Stimulated activated CD8-positive, alpha-beta memory T cell treated with anti-CD3 and anti-CD28 coated beads, Interleukin-7, amount 100 ng/mL, for 4 hours (primary cell): ENCODE results near the gene ZNF574.
"Not testable (repeated sequence)": the region's sequence is repeated elsewhere in the genome, so short reads cannot be mapped to it uniquely, and the experiment has no call there.

Experiments
- DNase-seq, 2 donors: peaks; one replicate each; pipeline ENCODE4 v3.0.0-alpha.2; 2020; ENCODE audit warnings: low read depth in 2 of 2

The ZNF574 gene

DNA sequence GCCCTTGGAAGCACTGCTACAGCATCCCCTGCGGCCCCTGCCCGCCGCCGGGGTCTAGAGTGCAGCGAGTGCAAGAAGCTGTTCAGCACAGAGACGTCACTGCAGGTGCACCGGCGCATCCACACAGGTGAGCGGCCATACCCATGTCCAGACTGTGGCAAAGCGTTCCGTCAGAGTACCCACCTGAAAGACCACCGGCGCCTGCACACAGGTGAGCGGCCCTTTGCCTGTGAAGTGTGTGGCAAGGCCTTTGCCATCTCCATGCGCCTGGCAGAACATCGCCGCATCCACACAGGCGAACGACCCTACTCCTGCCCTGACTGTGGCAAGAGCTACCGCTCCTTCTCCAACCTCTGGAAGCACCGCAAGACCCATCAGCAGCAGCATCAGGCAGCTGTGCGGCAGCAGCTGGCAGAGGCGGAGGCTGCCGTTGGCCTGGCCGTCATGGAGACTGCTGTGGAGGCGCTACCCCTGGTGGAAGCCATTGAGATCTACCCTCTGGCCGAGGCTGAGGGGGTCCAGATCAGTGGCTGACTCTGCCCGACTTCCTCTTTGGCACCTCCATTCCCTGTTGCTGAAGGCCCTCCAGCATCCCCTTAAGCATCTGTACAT, 4.9 kb downstream of the ZNF574 start:
- no peak for DNase-seq

DNA sequence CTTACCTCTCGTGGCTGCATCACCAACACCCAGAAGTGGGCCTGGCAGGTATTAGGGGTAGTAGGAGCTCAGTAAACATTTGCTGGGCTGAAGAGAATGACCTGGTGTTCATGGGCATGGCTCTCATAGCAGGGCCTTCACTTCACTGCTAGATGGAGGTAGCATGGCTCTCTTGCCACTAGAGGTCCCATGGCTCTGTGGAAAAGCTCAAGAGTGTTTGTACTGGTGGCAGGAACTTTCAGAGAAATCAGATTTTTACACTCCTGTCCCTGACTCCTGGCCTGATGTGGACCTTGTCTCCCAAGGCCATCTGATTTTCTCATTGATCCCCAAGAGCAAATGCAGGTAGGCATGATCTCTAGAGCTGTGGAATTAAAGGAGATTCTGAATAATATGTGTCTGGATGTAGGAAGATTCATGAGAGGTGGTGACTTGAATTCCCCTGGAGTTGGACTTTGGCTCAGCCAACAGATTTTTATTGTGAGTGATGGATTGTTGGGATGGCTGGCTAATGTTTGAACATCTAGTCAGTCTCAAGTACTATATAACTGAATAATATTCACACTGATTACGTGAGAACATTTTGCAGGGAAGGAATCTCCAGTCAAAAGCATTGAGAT, 5.7 kb downstream of the ZNF574 start:
- DNase-seq: no peak

DNA sequence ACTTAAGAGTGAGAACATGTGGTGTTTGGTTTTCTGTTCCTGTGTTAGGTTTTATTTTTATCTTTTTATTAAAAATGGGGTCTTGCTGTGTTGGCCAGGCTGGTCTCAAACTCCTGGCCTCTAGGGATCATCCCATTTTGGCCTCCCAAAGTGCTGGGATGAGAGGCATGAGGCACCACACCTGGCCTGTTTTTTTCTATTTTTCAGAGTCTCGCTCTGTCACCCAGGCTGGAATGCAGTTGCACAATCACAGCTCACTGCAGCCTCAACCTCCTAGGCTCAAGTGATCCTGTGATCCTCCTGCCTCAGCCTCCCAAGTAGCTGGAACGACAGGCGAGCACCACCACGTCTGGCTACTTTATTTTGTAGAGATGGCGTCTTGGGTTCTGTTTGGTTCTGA, 7.6 kb downstream of the ZNF574 start:
- DNase-seq: no peak

DNA sequence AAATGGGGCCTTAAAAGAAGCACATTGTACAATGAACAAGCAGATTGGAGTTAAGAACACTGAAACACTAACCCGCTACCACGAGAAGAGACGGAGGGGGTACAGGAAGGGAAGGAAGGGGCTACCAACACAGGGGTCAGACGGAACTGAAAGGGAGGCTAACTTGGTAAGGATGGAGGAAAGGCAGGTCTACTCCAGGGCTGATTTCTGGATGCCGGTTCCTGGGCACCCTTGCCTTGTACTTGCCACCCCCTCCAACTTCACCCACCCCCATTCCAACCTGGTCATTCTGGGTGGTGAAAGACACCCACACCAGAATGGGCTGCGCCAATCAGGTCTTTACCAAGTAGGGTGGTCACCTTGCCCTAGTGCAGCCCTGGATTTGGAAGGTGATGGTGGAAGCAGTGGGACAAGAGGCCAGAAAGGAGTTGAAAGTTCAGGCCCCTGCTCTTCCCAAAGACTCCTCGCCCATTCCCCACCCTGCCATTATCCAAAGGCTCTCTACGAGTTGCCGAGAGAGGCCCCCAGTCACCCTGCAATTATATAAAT, 10.3 kb downstream of the ZNF574 start:
- DNase-seq: no peak

DNA sequence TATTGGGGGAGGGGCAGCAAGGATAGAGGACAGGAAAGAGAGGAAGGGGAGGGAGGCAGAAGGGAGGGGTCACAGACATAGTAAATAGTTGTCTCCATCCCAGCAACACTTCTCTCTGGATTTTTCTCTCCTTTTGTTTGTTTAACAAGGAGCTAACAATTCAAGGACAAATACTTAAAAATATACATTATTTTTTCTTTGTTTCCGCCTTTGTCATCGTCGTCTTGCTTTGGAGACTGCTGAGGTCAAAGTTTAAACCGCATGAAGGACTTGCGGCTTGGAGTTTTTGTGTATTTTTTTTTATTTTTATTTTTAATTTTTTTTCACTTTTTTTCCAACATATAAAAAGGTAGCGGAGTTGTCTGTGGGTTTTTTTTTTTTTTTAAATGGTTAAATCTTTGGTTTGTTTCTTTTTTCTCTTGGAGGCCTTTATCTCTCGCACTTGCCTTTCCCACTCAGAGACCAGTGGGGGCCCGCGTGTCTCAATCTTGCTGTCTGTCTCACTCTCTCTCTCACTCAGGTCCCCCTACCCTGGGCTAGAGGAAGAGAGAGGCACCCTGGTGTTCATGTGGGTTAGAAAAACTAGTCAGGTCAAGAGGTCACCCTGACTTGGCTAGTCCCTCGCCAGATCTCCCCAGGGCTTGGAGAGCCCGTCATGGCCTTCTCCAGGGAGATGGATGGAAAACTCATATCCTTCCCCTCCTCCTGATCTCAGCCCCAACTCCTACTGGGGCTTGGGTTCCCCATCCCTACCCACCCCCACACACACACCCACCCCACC, 11.0 kb downstream of the ZNF574 start:
- DNase-seq: no peak

DNA sequence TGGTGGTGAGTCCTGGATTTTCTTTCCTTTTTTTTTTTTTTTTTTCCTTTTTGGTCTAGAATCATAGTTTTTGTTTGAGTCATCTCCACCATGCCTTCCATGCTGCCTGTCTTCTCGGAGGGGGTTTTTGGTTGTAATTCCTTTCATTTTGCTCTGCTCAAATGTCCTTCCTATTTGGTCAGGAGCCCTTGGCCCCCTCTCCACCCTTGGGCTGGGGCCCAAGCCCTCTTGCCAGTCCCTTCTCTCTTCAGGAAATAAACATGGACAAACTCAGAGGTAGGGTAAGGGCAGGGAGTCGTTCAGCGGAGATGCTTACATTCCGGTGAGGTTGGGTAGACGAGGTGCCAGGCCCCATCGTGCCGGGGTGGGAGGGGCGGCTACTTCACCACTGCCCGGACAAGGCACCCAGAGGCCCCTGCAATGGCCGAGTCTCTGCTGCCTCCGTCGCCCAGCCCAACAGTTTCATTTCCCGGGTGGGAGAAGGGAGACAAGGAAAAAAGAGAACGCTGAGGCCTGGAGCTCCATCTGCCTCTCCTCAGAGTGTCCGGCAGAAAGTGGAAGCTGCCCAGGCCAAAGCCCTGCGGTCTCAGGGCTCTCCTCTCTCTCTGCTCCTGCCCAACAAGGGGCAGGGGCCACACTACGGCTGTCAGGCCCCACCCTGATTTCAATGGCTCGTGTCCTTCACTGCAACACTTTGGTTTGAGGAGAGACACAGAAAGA, 12.7 kb downstream of the ZNF574 start:
- no peak for DNase-seq

DNA sequence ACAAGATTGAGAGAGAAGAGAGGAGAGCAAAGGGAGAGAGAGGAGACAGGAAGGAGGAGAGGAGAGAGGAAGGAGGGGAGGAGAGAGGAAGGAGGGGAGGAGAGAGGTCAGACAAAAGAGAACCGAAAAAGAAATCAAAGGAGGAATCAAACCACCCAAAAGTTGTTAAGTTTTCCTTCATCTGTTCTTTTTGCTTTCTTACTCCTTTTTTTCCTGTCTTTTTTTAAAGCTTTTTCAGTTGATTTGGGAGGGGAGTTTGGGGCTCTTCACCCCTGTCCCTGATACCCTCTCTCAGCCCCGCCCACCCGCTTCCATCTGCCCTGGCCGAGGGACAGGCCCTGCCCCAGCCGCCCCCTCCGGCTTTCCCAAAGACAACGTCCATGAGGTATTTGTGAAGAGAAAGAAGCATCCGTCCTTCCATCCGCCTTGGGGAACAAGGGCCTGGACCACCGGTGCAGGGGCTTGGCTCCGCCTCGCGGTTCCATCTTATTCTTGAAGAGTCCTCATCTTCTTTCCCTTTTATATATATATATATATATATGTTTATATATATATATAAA, 13.3 kb downstream of the ZNF574 start:
- DNase-seq: no peak

DNA sequence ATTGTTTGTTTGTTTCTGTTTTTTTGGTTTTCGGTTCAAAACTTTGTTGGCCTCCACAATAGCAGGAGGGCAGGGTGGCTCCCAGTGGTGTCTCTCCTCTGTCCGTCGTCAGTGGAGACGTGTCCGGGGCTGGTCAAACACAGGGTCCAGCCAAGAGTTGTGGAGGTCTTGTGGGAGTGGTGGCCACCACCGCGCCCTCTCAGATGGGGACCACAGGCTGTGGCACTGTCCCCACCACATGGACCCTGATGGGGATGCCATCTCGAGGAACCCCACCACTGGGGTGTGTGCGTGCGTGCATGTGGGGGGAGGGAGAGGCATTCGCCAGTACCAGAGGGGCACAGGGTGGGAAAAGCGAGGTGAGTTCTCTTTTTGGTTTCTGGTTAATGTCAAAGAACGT, 13.8 kb downstream of the ZNF574 start:
- DNase-seq: no peak

DNA sequence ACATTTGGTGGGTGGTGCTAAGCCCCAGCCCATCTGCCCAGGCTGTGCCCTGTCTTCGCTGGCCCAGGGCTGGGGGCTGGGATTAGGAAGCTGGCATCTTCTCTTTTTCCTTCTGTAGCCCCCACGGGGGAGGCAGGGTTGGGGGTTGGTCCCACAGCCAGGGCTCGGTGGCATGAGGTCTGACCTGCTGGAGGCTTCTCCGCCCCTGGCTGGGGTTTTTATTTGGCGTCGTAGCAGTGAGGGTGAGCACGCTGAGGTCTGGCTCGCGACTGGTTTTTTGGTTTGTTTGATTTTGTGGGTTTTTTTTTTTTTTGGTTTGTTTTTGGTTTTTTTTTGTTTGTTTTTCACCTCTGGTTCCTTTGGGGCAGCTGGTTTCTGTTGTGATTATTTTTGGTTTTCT, 14.7 kb downstream of the ZNF574 start:
- no peak for DNase-seq

DNA sequence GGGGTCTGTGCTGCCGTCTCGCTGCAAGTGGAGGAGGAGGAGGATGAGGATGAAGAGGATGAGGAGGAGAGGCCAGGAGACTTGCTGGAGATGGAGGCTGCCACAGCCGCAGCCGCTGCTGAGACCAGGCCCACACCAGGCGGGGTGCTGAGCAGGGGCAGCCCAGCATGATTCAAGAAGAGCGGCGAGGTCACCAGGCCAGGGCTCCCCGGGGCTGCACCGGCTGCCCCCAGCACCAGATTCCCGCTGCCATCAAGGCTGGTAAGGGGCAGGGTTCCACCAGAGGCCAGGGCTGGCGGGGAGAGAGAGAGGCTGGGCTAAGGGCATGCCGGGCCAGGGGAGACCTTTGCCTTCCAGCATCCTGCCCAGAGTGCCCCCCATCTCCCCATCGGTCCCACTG, 15.3 kb downstream of the ZNF574 start:
- DNase-seq: no peak

DNA sequence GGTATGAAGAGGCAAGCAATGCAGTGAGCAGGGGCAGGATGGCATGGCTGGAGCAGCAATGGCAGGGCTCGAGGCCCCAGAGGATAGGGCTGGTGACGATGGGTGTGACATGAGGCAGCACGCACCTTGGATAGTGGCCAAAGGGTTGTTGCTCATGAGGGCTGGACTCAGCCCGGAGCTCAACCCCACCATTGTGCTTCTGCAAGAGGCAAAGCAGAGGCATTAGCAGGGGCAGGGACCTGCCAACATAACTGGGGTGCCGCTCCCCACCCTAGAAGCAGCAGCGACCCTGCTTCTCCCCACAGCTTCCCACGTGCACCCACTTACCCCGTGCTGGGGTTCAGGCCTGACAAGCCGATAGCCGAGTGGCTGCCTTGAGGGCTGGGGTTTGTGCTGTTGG, 15.8 kb downstream of the ZNF574 start:
- DNase-seq: no peak

DNA sequence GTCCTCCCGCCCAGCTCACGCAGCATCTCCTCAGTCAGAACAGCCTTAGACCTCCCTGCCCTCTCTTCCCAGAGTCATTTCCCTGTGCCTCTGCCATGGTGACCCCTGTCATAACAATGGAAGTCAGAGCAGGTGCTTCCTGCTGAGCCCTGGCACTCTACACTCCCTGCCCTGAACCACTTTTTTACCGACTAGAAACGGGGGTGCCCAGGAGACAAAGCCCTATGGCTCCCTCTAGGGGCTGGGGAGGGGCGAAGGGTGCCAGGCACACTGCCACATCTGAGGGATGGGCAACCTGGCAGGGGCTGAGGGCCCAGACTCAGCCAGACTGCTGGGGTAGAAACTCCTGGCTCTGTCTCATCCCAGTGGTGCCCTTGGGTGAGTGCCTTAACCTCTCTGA, 16.4 kb downstream of the ZNF574 start:
- no peak for DNase-seq

DNA sequence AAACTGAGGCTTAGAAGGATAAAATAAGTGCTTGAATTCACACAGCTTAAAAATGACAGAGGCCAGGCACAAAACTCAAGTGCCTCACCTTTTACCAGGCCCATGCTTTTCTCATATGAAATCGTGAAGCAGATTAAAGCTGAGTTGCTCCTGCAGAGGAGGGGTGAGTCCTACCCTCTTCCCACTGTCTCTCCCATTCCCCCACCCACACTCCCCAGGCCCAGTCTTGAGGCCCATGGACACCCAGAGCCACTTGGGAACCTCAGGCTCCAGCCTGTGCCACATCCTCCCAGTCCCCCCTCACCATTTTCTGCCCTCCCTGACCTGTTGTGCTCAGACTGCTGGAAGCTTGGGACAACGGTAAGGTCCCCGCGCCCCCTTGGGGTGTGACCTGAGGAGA, 17.5 kb downstream of the ZNF574 start:
- DNase-seq: no peak

DNA sequence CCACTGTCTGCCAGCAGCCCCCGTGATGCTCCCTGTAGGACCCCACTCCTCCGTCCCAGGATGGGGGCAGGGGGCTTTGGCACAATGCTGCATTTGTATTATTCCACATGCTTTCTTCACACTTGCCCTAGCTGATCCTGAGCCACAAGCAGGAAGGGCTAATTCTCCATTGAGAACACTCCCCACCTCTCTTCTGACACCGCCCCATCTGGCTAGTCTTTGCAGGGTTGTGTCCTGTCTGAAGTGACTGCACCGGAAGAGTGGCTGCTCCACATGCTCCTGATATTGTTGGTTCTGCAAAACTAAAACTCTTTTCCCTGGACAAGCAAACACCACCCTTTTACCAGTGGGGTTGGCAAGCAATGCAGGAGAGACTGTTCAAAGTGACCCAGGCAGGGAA, 18.0 kb downstream of the ZNF574 start:
- DNase-seq: no peak

DNA sequence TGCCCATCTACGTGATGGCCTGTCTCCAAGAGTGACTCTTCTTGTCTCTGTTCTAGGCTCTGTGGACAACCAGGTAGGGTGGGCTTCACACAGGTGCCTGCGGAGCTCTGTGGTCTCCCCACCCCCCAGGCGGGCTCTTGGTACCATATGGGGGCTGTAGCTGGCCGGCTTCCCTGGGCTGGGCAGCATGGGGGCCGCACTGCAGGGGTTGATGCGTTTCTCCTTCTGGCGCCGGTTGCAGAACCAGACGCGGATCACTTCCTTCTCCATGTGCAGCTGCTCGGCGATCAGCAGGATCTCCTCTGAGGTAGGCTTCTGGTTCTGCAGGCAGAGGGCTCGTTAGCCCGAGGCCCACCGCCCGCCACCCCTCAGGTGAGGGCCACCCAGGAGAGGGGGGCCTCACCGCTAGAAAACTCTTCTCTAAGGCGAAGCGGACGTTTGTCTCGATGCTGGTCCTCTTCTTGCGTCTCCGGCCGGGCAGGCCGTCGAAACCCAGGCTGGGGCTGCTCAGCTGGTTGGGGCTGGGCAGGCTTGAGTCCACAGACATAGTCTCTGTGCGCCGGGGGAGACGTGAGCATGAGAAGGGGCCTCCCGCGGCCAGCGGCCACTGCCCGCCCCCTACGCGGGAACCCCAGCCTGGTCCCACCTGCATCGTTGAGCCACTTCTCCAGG, 19.3 kb downstream of the ZNF574 start:
- no peak for DNase-seq

DNA sequence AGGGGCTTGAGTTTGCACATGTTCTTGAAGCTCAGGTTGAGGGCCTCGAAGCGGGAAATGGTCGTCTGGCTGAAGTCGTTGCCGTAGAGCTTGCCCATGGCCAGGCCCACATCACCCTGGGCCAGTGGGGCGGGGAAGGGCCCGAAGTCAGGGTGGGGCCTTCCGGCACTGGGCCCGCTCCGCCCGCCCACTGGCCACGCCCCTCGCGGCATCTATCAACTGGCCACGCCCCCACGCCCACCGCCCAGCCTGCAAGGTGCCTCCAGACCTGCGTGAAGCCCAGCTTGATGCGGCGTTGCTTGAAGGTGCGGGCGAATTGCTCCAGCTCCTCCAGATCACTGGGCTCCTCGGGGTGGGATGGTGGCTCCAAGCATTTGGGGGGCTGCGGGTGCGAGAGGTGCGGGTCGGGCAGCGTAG, 19.9 kb downstream of the ZNF574 start:
- no peak for DNase-seq

DNA sequence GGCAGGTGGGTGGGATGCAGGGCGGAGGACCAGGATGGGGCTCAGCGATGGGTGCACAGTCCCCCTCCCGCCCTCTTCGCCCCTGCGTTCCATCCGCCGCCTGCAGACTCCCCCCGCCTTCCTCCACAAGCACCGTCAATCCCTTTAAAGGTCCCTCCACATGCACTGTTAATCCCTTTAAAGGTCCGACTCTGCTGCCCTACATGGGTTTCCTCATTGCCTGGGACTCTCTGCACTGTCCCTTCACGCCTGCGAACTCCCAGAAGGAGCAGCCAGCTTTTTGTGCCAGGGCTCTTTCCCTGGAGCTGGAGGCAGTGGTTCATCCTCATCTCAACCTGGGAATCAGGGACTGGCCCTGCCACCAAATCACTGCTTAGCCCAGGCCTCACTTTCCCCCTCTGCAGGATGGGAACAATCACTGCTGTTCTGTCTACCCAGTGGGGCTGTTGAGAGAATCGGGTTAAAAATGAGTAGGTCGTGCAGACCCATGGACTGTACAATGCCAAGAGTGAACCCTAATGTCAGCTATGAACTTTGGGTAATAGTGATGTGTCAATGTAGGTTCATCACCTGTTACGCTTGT, 20.4 kb downstream of the ZNF574 start:
- DNase-seq: no peak

DNA sequence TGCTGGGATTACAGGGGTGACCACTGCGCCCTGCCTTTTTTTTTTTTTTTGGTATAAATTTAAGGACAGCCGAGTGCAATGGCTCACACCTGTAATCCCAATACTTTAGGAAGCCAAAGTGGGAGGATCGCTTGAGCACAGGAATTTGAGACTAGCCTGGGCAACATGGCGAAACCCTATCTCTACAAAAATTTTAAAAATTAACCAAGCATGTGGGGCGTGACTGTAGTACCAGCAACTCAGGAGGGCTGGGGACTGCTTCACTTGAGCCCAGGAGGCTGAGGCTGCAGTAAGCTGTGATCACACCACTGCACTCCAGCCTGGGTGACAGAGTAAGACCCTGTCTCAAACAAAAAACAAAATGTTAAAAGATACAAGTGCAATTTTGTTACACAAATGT, 21.5 kb downstream of the ZNF574 start:
- no peak for DNase-seq

DNA sequence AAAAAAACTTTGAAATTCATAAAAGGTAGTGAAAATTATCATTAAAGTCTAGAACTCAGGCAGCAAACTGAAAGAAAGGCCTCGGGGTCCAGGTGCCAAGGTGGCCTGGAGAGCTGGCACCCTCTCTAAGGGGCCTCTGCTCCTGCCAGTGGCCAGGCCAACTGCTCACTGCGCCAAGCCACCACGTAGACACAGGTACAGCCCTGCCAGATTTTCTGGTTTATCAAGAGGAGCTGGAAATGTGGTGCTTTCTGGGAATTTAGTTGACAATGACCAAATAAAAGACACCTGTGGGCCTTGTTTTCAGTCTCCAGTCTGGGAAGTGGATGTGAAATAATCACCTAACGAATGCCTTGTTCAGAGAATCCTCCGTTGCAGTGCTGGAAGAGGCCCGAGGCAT, 22.8 kb downstream of the ZNF574 start:
- DNase-seq: no peak

DNA sequence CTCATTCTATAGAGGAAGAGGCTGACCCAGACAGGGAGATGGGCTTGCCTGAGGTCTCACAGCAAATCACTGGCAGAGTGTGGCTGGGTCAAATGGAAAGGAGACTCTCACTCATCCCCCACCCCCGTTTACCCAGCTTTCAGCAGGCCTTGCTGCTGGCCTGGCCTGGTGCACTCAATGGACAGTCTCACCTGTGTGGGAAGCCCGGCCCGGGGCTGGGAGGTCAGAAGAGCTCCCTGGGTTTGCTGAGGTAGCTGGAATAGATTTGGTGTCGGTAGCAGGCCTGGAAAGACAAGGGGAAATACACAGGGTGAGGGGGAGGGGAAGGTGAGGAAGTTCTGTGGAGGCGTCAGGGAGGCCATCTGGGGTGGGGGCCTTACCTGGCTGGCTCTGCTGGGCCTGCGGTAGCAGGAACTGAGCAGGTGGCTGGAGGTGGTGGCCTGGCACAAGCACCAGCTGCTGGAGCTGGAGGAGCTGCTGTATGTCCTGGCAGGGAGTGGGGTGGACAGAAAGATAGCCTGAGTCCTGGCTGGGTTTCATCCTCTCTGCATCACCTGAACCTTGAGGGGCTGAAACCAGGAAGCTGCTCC, 23.5 kb downstream of the ZNF574 start:
- DNase-seq: no peak

DNA sequence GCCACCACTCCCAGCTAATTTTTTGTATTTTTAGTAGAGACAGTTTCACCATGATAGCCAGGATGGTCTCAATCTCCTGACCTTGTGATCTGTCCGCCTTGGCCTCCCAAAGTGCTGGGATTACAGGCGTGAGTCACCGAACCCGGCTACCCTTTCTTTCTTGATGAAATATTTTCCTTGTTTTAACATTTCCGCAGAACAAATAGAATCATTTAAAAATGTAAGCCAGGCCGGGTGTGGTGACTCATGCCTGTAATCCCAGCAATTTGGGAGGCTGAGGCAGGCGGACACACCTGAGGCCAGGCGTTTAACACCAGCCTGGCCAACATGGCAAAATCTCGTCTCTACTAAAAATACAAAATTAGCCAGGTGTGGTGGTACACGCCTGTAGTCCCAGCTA, 24.3 kb downstream of the ZNF574 start:
- DNase-seq: not testable (repeated sequence)
